HG03175 (cell line): Measurements from ENCODE around the gene SERPINH1.

Experiments used
- ATAC-seq: cut with Tn5 transposase; IDR thresholded peaks from one replicate; pipeline ENCODE4 v1.9.1; 2021; ENCODE audit warnings: mild to moderate bottlenecking, moderate library complexity; ENCODE audit not compliant: unreplicated experiment

SERPINH1 gene

DNA sequence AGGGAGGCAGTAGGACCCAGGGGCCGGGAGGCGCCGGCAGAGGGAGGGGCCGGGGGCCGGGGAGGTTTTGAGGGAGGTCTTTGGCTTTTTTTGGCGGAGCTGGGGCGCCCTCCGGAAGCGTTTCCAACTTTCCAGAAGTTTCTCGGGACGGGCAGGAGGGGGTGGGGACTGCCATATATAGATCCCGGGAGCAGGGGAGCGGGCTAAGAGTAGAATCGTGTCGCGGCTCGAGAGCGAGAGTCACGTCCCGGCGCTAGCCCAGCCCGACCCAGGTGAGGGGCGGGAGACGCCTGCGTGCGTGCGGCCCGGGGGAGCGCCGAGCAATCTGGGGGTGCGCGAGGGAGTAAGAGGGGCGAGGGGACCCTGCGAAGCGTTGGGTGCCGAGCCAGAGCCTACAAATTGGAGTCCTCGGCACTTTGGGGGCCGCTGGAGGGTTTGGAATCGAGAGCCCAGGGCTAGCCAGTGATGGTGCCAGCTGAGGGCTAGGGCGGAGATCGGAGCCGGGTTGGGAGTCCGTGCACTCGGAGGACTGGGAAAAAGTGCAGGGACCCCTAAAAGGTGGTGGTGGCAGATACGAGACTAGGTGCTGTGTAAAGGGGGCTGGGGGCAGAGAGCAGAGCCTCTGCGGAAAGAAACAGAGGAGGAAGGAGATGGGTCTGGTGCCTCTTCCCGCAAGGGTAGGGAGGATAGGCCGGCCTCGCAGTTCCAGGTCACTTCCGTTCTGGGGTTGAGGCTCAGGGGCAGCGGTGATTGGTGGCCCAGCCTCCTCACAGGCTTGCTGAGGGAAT, at the start of gene SERPINH1:
Gene SERPINH1, plus strand, starts transcription at position 206 of the 788 bp plus-strand sequence. CDS start 4,097 bp downstream, outside the sequence.
- ATAC-seq: peak; percentile 65

DNA sequence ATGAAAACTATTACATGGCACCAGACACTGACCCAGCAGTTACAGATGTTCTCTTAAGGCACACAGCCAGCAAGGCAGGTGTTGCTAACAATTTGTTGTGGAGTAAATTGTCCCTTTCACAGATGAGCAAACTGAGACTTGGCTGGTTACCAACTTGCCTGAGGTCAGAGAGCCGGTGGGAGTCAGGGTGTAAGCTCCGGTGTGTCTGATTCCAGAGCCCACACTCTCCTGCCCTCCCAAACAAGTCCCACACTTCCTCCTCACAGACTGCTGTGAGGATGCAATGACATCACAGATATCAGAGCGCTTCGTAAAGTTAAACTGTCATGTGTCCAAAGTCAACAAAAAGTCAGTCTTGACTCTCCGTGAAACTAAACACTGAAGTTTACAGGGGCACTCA, 48.8 kb upstream of the SERPINH1 start:
- no peak for ATAC-seq

DNA sequence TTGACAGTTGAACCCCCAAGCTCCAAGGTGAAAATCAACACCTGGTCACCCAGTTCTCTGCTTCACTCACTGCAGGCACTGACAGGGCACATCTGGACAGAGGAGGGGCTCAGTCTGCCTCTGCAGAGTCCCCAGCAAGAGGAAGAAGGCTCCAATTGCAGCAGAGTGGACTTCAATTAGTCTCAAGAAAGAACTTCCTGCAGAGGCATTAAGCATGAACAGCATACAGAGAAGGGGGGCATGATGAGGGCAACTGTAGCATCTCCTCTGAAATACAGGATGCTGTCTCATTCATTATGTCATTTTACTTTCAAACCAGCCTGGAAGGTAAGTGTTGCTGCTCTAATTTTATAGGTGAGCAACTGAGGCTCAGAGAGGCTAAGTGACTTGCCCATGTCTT, 47.5 kb upstream of the SERPINH1 start:
- no peak for ATAC-seq

DNA sequence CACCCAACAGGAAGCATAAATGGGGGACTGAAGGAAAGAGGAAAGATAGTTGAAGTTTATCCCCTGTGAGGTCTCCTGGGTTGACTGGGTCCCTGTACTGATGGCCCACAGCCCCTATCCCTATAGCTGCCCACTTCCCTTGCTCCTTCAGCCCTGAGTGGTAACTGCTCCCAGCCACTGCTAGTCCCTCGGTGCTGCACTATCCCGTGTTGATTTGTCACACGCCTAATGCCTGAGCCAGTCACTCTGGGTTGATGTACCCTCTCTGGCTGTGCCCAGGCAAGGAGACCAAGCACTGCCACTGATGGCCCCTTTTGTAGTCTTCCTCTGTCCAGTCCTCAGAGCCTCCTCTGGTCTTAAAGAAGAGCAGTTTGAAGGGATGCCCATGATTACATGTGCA, 45.9 kb upstream of the SERPINH1 start:
- ATAC-seq: no peak

DNA sequence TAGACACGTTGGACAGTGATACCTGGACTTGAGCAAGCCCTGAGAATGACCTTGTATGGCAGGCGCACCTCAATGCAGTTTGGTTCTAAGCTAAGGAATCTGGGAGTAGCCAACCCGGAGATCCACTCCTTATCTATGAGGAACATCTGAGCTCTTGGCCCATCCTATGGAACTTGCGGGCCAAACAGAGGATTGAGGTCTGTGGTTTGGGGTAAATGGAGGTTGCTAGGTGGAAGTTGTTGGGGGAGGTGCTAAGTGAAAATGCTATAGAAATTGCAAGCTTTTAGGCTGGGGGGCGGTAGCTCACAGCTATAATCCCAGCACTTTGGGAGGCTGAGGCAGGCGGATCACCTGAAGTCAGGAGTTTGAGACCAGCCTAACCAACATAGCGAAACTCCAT, 45.2 kb upstream of the SERPINH1 start:
- no peak for ATAC-seq

DNA sequence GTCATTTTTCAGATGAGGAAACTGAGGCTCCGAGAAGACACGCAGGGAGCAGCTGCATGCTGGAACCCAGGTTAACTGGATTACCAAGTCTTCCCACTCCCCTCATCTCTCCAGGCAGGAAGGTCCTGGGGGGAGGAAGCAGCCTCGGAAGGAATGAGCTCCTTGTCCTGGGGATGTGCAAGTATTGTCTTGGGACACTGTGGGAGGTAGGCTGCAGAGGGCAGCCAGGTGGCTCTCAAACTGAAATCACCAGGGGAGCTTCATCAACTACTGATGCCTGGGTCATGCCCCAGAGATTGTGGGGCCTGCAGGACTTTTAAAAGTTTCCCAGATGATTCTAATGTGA, 43.9 kb upstream of the SERPINH1 start:
- ATAC-seq: no peak

DNA sequence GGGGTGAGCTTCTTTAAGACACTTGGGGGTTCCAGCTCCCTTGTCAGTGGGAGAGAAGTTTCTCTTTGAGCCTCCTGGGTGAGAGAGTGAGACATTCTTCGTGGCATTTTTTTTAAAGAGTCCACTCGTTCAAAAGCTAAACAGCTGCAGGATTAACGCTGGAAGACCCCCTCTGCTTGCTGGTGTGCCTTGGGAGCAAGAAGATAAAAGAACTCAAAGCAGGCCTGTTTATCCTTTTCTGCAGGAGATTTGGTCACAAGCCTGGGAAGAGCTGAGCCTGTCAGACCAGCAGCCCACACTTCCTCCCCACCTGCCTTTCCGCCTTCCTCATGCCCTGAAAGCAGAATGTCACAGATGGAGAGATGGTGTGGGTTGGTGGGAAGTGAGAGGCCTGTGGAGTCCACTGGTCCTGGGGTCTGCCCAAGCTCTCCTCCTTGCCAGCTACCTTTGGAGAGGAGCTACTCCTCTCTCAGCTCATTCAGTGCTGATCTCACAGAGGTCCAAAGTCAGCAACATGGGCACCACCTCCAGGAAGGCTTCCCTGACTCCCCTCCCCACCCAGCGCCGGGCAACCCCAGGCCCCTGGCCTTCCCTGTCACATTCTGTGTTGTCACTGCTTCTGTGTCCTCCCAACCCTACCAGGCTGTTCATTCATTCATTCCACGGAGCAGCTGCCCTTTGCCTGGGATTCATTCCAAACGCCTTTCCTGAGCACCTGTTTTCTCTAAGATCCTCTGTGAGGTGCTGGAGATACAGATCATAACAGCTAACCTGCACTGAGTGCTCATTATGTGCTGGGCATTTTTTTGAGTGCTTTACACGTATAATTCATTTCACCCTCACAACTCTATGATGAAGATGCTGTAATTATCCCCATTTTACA, 43.0 kb upstream of the SERPINH1 start:
- no peak for ATAC-seq

DNA sequence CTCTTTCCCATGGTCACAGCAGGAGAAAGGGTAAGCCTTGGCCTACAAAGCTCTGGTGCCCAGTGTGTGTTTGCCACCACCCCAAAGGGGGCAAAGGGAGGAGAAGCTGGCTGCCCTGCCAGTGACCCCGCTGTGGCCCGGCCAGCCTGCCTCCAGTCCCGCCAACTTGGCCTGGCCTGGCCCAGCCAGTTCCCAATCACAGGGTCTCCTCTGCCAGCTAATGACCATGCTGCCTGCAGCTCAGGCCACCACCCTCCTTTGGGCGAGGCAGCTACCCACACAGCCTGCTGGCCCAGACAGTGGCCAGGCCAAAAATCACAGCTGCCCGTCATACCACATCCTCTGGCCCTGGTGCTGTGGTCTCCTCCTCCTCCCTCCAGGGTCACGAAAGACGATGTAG, 41.4 kb upstream of the SERPINH1 start:
- no peak for ATAC-seq

DNA sequence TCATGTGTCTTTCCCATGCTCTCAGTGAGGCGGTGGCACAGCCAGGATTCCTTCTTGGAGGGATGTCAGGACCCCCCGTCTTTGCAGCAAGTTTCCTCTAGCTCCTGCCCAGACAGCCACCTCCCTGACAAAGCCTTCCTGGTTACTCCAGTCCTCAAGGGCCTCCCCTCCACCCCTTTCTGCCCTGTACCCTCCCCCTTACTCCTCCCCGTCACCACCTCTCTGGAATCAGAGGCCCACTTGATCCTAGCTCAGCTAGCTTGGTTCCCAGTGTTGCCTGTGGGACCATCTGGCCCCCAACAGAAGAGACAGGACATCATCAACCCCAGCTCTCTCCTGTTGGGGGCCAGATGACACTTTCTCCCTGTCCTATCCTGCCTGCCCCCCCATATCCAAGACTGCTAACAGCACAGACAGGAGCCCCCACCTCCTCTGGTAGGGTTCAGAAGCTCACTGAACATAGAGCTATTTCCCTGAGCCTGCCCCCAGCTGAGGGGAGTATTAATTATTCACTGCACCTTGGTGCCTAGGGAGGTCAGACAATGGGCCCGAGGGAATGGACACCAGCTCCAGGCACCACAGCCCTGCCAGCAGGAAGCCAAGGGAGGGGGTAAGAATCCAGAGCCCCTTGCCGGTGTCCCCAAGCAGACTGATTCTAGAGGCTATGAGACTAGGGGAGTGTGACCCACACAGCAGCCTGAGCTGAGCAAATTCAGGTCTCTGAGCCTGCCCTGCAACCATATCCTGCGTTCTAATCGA, 39.6 kb upstream of the SERPINH1 start:
- no peak for ATAC-seq

DNA sequence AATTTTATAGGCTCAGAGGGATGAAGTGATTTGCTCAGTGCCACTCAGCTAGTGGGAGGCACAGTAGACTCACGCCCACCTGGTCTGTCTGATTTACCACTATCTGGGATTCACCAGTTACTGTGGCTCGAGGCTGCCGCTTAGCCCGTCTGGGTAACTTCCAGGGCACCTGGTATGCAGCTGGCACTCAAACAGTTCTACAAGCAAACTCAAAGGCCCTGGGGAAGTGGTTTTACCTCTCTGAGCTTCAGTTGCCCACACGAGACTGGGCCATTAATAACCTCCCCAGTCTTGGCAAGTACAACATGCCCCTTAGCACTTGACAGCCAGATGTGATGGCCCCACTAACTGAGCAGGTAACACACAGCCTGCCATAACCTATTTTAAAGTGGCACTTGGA, 38.9 kb upstream of the SERPINH1 start:
- no peak for ATAC-seq

DNA sequence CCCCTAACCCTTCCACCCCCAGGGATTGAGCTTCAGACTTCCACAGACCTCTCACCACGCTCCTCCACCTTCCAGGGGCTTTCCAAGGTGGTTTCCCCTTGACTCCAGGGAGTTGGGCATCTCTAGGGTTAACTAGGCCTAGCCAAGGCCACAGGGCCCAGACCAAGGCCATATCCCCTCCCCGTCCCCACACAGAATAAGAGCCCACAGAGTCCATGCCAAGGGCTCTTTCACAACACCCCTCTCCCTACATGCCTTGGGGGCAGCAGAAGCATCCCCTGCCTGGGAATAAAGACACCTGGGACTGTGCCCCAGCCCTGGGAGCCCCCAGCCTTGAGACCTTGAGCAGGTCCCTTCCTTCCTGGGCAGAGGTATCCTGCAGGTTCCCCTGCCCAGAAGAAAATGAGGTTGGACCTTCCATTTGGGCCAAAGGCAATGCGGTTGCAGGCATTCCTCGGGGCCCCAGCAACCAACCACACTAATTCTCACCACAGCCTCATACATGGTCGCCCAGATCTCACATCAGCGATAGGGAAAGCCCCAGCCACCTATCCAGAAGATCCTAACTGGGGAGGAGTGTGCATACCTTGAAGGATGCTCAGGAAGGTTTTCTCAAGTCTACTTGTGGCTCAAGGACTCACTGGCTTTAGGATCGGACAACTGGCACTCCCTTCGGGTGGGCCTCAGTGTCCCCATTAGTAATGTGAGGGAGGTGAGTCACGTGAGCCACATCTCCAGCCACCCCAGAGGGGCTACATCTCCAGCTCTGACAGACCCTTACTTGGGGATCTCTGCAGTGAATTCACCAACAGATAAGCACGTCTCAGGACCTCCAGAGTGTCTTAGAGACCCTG, 38.0 kb upstream of the SERPINH1 start:
- ATAC-seq: no peak

DNA sequence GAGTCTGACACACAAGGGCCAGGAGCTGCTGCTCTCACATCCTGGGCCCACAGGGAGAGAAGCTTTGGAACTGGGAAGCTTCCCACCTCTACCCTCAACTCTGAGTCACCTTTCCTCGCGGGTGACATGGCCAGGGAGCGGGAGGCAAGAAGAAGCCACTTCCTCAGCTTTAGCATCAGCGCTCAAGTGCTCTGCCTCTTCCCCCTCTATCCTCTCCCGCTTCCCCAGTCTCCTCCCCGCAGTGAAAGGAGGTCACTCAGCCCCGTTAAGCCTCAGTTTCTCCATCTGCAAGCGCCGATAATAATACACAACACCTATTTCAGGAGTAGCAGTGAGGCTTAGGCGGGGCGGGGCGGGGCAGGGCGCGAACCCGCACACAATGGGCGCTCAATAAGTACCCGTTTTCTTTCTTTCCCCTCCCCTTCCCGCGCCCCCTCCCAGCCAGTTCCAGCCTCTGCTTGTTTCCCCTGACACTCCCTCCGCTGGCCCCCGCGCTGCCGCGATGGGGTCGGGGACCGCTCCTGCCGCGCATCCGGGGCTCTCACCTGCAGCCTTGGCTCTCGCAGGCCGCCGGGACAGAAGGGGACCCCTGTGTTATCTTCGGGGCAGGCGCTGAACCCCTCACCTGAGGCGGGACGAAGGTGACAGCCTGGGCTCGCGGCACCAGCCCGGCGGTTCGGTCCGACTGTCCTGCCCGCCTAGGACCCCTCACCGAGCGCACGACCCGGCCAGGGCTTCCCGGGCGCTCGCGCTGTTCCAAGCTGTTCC, 37.2 kb upstream of the SERPINH1 start:
- no peak for ATAC-seq

DNA sequence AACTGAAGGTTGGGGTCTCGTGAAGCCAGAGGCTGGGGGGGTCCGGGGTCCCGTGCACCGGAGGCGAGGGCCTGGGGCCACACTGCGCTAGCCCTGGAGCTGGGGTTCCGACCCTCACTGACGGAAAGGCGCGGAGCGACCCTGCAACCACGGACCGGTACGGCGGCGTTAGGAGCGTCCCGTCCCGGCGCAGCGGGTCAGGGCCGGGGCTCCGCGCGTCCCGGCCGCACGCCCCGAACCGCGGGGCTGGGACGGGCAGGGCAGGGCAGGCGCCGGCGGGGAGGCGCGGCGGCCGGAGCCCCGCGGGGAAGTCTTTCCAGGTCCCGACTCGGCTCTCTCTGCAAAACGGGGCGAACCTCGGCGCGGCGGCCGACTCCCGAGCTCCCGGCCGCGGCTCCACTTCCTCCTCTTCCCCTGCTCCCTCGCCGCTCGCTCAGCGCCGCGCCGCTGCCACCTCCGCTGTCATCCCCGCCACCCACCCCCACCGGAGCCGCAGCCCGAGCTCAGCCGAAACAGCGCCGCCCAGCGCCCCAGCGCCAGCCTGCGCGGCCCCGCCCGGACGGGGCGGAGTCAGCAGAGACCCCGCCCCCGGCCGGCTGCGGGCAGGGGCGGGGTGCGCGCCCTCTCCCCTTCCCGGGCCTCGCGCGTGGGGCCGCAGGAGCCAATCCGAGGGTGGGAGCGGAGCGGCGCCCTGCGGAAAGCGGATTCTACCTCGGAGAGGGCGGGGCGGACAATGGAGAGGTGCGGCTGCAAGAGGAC, 36.4 kb upstream of the SERPINH1 start, which contains the start of gene GDPD5:
Gene GDPD5, minus strand, starts transcription at position 509 of the 759 bp plus-strand sequence. CDS start 48,206 bp downstream, outside the sequence.
- peak; percentile 76 for ATAC-seq

DNA sequence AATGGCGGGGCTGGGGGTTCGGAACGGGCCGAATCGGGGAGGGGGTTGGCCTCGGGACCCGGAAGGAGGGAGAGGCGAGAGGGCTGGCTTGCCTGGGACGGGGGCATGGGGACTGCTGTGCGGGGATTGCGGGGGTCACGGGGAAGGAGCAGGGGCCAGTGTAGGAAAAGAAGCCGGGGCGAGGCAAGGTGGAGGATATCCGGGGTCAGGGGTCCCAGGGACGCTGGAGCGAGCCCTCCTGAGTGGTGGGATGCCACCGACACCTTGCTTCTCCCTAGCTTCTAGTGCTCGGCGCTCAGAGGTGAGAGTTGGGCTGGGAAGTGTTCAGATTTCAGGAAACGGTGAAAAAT, 35.9 kb upstream of the SERPINH1 start:
- no peak for ATAC-seq

DNA sequence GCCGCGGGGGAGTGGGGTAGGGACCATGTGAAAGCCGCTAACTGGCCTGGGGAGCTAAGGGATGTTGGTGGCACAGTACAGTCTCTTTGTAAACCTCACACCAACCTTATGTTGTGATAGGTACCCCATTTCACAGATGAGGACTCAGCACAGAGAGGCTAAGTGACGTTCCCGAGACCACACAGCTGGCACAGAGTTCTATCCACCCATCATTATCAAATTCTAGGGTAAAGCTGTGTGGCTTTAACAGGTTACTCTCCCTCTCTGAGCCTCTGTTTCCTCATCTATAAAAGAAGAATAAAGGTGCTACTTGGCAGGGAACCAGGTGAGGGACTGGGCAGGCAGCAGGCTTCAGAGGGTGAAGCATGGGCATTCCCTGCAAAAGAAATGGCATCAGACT, 34.9 kb upstream of the SERPINH1 start:
- ATAC-seq: no peak

DNA sequence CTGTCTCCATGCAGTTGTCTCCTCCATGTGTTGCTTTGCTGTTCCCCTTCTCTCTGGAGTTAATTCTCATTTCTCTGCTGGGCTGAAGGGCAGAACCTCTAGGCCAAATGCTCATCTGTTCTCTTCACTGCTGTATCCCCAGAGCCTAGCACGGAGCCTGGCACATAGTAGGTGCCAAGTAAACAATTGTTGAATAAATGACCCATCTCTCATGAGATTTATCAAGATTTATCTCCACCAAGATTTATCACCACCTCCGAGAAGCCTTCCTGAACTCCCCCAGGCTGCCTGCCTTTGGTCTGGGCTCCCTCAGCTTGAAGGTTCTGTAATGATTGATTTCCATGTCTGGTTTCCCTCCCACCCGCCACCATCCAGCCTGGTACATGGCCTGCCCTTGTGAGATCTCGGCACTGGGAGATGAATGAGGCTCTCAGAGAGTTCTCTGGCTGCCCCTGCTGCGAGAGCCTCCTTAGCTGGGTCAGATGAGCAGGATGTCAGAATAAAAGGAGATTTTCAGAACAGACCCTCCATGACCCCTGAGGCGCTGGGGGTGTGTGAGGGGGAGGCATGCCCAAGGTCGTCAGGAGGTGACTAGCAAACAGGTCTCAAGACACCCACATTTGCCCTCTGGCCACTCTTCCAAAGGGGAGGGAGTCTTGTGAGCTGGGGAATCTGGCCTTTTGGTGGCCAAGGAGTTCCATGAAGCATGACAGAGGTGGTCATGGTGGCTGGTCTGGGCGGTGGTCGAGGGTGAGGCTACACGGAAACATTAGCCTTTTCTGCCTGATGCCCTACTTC, 33.9 kb upstream of the SERPINH1 start:
- no peak for ATAC-seq

DNA sequence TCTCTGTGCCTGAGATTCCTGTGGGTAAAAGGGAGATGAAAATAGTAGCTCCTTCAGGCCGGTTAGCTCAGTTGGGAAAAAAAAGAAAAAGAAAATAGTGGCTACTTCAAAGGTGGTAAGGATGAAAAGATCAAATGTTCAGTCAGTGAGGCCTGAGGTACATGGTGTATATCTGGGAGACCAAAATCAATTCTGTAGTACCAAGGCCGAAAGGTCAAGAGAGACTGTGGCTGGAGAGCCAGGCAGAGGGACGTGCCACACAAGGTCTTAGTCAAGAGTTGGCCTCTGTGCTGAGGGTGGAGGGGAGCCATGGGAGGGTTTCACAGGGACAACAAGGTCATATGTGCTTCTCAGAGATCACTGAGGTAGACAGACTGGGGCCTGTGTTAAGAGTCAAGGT, 31.5 kb upstream of the SERPINH1 start:
- no peak for ATAC-seq

DNA sequence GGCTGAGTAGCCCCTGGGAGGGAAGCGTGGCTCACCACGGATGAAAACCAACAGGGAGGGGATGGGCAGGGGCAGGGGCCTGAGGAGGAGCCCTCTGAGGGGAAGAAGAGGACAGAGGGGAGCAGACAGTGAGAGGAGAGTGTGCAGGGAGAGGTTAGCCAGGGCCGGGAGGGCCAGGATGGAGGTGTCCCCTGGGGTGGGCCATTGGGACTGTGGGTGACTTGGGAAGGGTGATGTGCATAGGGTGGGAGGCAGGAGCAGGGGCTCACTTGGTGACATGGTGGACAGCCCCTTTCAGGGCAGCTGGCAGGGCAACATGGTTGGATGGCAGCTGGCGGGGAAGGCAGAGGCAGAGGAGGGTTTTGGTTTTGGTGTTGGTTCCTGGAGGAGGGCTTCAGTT, 30.7 kb upstream of the SERPINH1 start:
- ATAC-seq: no peak
